ENCODE data around the gene DNAJC6. TPM values are rescaled to one million over a fixed set of nuclear protein-coding genes. Genes with fewer than 3 reads are reported as not detected.

DNAJC6 gene
- polyA plus RNA-seq, 1 donor (not counting 4 experiments of a cell fraction or from before 2014, with no cell fraction given) = 7.7 TPM

DNA sequence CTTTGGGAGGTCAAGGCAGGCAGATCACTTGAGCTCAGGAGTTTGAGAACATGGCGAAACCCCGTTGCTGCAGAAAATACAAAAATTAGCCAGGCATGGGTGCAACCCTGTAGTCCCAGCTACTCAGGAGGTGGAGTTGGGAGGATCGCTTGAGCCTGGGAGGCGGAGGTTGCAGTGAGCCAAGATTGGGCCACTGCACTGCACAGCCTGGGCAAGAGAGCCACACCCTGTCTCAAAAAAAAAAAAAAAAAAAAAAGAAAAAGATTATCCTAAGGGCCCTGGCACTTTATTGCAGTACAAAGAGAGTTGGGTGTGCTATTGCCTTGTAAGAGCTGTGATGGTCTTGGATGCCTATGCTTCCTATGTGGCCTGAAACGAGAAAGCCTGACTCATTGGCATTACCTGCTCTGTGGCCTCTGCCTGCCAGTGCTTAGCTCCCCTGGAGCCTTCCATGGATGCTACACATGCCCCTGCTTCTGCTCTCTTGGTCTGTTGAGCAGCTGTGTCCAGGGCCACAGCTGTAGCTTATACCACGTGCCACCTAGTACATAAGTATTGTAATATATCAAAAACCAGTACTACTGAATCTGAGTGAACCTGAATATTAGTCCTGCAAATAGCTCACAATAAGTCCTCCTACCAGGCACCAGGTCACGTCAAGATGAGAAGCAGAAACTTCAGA is 45.8 kb downstream of the DNAJC6 start:
- H3K79me2 ChIP-seq (ENCODE audit: control insufficient read depth, insufficient read depth, low read length) = no peaks in the 10 kb centered on the region
- no peaks in the 10 kb centered on the region for H4K20me1 ChIP-seq (ENCODE audit: control insufficient read depth, extremely low read depth, insufficient read depth, low read length)
- H3K9me3 ChIP-seq (ENCODE audit: control insufficient read depth, low read depth, low read length) = no peaks in the 10 kb centered on the region
- no peak overlapping the region for H2AFZ ChIP-seq (ENCODE audit: control insufficient read depth, low read length)
- H3K27me3 ChIP-seq (ENCODE audit: control insufficient read depth, extremely low read depth, insufficient read depth, low read length) = no peaks in the 10 kb centered on the region
- no peak overlapping the region for H3K4me2 ChIP-seq (ENCODE audit: control insufficient read depth, extremely low read depth, insufficient read depth, low read depth, low read length)
- FAIRE-seq = peak; percentile 9
- TF ChIP-seq, protein P1, sequence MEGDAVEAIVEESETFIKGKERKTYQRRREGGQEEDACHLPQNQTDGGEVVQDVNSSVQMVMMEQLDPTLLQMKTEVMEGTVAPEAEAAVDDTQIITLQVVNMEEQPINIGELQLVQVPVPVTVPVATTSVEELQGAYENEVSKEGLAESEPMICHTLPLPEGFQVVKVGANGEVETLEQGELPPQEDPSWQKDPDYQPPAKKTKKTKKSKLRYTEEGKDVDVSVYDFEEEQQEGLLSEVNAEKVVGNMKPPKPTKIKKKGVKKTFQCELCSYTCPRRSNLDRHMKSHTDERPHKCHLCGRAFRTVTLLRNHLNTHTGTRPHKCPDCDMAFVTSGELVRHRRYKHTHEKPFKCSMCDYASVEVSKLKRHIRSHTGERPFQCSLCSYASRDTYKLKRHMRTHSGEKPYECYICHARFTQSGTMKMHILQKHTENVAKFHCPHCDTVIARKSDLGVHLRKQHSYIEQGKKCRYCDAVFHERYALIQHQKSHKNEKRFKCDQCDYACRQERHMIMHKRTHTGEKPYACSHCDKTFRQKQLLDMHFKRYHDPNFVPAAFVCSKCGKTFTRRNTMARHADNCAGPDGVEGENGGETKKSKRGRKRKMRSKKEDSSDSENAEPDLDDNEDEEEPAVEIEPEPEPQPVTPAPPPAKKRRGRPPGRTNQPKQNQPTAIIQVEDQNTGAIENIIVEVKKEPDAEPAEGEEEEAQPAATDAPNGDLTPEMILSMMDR (optimal IDR thresholded peaks at IDR 0.05 in 1 of 3, IDR thresholded peaks at IDR 0.05 in 1 of 3, conservative IDR thresholded peaks at IDR 0.05 in 1 of 3; ENCODE audit: extremely low read depth in 1 of 3, insufficient read depth in 2 of 3, low read length in 3 of 3) = no peak
- no peak for TF ChIP-seq EZH2 (IDR thresholded peaks at IDR 0.05; ENCODE audit: low read length)
- dilution Hi-C loops (cut with MboI; ENCODE audit: extremely low pct_ligation_motif_present, low sequenced_read_pairs) = no loop called here
- H3K9ac ChIP-seq (ENCODE audit: control insufficient read depth, extremely low read depth, insufficient read depth, low read length) = no peak overlapping the region
- DNase-seq (ENCODE audit: low read depth, low spot score) = no peak
- H3K36me3 ChIP-seq (ENCODE audit: control insufficient read depth in 2 of 2, extremely low read depth in 1 of 2, insufficient read depth in 2 of 2, low read length in 2 of 2) = no peaks in the 10 kb centered on the region
- H3K4me1 ChIP-seq (ENCODE audit: control insufficient read depth, extremely low read depth, insufficient read depth, low read length) = no peaks in the 10 kb centered on the region
- H3K9me1 ChIP-seq (ENCODE audit: control insufficient read depth, extremely low read depth, insufficient read depth, low read length) = no peaks in the 10 kb centered on the region
- H3K4me3 ChIP-seq (ENCODE audit: control insufficient read depth in 2 of 3, extremely low read depth in 1 of 3, insufficient read depth in 2 of 3, low read depth in 1 of 3, low read length in 3 of 3) = no peak overlapping the region
- H3K27ac ChIP-seq (ENCODE audit: control insufficient read depth, insufficient read depth, low read length) = no peak overlapping the region

DNA sequence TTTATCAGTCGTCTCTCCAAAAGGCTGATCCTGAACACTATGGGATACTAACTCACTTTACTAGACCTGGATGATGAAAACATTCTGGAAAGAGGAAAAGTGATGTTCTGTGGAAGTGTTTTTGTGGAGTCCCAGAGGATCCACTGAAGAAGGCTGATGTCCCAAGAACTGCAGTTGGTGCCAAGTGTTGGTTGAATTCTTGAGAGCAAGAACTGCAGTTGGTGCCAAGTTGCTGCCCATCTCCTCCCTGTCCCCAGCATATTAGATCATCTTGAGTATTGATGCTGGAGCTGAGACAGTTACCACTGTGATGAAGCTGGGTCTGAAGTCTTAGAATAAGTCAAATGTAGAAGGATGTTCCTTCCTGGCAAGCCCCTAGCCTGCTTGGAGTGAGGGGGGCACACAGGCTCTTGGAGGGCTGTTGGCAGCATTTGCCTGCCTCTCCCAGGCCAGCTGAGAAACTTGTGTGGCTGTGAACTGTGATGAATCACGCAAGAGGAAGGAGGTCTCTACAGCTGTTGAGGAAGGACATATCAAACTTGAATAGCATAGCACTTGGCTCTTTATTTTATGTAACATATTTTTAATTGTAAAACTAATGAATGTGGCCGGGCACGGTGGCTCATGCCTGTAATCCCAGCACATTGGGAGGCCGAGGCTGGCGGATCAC is 48.1 kb downstream of the DNAJC6 start:
- Histone ChIP-seq H3K27me3 (ENCODE audit: control insufficient read depth, extremely low read depth, insufficient read depth, low read length) (no peaks in the 10 kb centered on the region), H3K4me2 (ENCODE audit: control insufficient read depth, extremely low read depth, insufficient read depth, low read depth, low read length) (no peak overlapping the region), H3K9me3 (ENCODE audit: control insufficient read depth, low read depth, low read length) (no peaks in the 10 kb centered on the region), H3K9ac (ENCODE audit: control insufficient read depth, extremely low read depth, insufficient read depth, low read length) (no peak overlapping the region), H3K27ac (ENCODE audit: control insufficient read depth, insufficient read depth, low read length) (no peak overlapping the region), H3K4me3 (ENCODE audit: control insufficient read depth in 2 of 3, extremely low read depth in 1 of 3, insufficient read depth in 2 of 3, low read depth in 1 of 3, low read length in 3 of 3) (no peak overlapping the region), H3K9me1 (ENCODE audit: control insufficient read depth, extremely low read depth, insufficient read depth, low read length) (no peaks in the 10 kb centered on the region), H3K79me2 (ENCODE audit: control insufficient read depth, insufficient read depth, low read length) (no peaks in the 10 kb centered on the region), H2AFZ (ENCODE audit: control insufficient read depth, low read length) (no peak overlapping the region), H4K20me1 (ENCODE audit: control insufficient read depth, extremely low read depth, insufficient read depth, low read length) (no peaks in the 10 kb centered on the region), H3K4me1 (ENCODE audit: control insufficient read depth, extremely low read depth, insufficient read depth, low read length) (no peaks in the 10 kb centered on the region), H3K36me3 (ENCODE audit: control insufficient read depth in 2 of 2, extremely low read depth in 1 of 2, insufficient read depth in 2 of 2, low read length in 2 of 2) (no peaks in the 10 kb centered on the region)
- DNase-seq (ENCODE audit: low read depth, low spot score) (no peak), FAIRE-seq (no peak)
- dilution Hi-C loops (cut with MboI; ENCODE audit: extremely low pct_ligation_motif_present, low sequenced_read_pairs) = no loop called here
- TF ChIP-seq, protein P1 (optimal IDR thresholded peaks at IDR 0.05 in 1 of 3, IDR thresholded peaks at IDR 0.05 in 1 of 3, conservative IDR thresholded peaks at IDR 0.05 in 1 of 3; ENCODE audit: extremely low read depth in 1 of 3, insufficient read depth in 2 of 3, low read length in 3 of 3) = no peak
- TF ChIP-seq EZH2 (IDR thresholded peaks at IDR 0.05; ENCODE audit: low read length) = no peak

Data from keratinocyte (primary cell).